ENCODE measurements around the gene C6orf62.

DNA sequence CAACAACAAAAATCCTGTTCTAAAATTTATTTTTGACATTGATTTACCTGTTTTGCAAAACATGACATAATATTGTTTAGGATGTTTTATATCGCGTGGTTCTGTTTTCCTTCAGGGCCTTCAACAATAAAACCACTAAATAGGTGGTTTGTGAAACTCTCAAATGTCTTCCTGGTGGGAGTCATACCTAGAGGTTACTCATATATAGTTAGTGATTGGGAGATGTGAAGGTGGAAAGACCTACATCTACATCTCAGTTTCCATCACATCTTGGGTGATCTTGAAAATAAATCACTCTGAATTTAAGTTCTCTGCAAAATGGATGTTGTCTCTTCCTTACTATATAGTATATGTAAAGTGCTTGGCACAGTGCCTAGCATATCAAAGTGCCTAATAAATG lies 22.9 kb downstream of the C6orf62 start:
- TF ChIP-seq, protein P1, sequence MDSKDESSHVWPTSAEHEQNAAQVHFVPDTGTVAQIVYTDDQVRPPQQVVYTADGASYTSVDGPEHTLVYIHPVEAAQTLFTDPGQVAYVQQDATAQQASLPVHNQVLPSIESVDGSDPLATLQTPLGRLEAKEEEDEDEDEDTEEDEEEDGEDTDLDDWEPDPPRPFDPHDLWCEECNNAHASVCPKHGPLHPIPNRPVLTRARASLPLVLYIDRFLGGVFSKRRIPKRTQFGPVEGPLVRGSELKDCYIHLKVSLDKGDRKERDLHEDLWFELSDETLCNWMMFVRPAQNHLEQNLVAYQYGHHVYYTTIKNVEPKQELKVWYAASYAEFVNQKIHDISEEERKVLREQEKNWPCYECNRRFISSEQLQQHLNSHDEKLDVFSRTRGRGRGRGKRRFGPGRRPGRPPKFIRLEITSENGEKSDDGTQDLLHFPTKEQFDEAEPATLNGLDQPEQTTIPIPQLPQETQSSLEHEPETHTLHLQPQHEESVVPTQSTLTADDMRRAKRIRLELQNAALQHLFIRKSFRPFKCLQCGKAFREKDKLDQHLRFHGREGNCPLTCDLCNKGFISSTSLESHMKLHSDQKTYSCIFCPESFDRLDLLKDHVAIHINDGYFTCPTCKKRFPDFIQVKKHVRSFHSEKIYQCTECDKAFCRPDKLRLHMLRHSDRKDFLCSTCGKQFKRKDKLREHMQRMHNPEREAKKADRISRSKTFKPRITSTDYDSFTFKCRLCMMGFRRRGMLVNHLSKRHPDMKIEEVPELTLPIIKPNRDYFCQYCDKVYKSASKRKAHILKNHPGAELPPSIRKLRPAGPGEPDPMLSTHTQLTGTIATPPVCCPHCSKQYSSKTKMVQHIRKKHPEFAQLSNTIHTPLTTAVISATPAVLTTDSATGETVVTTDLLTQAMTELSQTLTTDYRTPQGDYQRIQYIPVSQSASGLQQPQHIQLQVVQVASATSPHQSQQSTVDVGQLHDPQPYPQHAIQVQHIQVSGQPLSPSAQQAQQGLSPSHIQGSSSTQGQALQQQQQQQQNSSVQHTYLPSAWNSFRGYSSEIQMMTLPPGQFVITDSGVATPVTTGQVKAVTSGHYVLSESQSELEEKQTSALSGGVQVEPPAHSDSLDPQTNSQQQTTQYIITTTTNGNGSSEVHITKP (tag by site-specific recombination; IDR thresholded peaks at IDR 0.05), result no peak
- TF ChIP-seq, protein P2, sequence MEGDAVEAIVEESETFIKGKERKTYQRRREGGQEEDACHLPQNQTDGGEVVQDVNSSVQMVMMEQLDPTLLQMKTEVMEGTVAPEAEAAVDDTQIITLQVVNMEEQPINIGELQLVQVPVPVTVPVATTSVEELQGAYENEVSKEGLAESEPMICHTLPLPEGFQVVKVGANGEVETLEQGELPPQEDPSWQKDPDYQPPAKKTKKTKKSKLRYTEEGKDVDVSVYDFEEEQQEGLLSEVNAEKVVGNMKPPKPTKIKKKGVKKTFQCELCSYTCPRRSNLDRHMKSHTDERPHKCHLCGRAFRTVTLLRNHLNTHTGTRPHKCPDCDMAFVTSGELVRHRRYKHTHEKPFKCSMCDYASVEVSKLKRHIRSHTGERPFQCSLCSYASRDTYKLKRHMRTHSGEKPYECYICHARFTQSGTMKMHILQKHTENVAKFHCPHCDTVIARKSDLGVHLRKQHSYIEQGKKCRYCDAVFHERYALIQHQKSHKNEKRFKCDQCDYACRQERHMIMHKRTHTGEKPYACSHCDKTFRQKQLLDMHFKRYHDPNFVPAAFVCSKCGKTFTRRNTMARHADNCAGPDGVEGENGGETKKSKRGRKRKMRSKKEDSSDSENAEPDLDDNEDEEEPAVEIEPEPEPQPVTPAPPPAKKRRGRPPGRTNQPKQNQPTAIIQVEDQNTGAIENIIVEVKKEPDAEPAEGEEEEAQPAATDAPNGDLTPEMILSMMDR (tag by site-specific recombination; IDR thresholded peaks at IDR 0.05), result no peak
- TF ChIP-seq ZNF426 (tag by site-specific recombination; IDR thresholded peaks at IDR 0.05) (no peak), ZNF670 (tag by site-specific recombination; IDR thresholded peaks at IDR 0.05; ENCODE audit: low read depth) (no peak), ZNF274 (IDR thresholded peaks at IDR 0.05; ENCODE audit: low read length) (no peak), ZNF274 (tag by site-specific recombination; IDR thresholded peaks at IDR 0.05; ENCODE audit: borderline replicate concordance) (no peak), ZNF707 (tag by site-specific recombination; IDR thresholded peaks at IDR 0.05) (no peak), ZNF785 (tag by site-specific recombination; IDR thresholded peaks at IDR 0.05) (no peak)
- TF ChIP-seq, protein P3, sequence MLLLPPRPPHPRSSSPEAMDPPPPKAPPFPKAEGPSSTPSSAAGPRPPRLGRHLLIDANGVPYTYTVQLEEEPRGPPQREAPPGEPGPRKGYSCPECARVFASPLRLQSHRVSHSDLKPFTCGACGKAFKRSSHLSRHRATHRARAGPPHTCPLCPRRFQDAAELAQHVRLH (tag by site-specific recombination; IDR thresholded peaks at IDR 0.05), result no peak
- TF ChIP-seq, protein P4, sequence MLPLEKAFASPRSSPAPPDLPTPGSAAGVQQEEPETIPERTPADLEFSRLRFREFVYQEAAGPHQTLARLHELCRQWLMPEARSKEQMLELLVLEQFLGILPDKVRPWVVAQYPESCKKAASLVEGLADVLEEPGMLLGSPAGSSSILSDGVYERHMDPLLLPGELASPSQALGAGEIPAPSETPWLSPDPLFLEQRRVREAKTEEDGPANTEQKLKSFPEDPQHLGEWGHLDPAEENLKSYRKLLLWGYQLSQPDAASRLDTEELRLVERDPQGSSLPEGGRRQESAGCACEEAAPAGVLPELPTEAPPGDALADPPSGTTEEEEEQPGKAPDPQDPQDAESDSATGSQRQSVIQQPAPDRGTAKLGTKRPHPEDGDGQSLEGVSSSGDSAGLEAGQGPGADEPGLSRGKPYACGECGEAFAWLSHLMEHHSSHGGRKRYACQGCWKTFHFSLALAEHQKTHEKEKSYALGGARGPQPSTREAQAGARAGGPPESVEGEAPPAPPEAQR (tag by site-specific recombination; IDR thresholded peaks at IDR 0.05), result no peak
- TF ChIP-seq, protein P5, sequence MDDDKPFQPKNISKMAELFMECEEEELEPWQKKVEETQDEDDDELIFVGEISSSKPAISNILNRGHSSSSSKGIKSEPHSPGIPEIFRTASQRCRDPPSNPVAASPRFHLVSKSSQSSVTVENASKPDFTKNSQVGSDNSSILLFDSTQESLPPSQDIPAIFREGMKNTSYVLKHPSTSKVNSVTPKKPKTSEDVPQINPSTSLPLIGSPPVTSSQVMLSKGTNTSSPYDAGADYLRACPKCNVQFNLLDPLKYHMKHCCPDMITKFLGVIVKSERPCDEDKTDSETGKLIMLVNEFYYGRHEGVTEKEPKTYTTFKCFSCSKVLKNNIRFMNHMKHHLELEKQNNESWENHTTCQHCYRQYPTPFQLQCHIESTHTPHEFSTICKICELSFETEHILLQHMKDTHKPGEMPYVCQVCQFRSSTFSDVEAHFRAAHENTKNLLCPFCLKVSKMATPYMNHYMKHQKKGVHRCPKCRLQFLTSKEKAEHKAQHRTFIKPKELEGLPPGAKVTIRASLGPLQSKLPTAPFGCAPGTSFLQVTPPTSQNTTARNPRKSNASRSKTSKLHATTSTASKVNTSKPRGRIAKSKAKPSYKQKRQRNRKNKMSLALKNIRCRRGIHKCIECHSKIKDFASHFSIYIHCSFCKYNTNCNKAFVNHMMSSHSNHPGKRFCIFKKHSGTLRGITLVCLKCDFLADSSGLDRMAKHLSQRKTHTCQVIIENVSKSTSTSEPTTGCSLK (tag by site-specific recombination; IDR thresholded peaks at IDR 0.05), result no peak
- TF ChIP-seq, protein P6, sequence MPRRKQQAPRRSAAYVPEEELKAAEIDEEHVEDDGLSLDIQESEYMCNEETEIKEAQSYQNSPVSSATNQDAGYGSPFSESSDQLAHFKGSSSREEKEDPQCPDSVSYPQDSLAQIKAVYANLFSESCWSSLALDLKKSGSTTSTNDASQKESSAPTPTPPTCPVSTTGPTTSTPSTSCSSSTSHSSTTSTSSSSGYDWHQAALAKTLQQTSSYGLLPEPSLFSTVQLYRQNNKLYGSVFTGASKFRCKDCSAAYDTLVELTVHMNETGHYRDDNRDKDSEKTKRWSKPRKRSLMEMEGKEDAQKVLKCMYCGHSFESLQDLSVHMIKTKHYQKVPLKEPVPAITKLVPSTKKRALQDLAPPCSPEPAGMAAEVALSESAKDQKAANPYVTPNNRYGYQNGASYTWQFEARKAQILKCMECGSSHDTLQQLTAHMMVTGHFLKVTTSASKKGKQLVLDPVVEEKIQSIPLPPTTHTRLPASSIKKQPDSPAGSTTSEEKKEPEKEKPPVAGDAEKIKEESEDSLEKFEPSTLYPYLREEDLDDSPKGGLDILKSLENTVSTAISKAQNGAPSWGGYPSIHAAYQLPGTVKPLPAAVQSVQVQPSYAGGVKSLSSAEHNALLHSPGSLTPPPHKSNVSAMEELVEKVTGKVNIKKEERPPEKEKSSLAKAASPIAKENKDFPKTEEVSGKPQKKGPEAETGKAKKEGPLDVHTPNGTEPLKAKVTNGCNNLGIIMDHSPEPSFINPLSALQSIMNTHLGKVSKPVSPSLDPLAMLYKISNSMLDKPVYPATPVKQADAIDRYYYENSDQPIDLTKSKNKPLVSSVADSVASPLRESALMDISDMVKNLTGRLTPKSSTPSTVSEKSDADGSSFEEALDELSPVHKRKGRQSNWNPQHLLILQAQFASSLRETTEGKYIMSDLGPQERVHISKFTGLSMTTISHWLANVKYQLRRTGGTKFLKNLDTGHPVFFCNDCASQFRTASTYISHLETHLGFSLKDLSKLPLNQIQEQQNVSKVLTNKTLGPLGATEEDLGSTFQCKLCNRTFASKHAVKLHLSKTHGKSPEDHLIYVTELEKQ (tag by site-specific recombination; IDR thresholded peaks at IDR 0.05; ENCODE audit: borderline replicate concordance), result no peak

Data from HEK293 (cell line).